Measurements from ENCODE around the gene DNAH10. TPM values are rescaled to one million over a fixed set of nuclear protein-coding genes. Genes with fewer than 3 reads are reported as not detected.

DNAH10 gene
- polyA plus RNA-seq, 2 of the 4 experiments (the other 2 are of a cell fraction), result 0.14 to 0.39 TPM

GRCh38 chr12:123717350-123717749 lies 44.8 kb upstream of the DNAH10 start:
- DNase-seq (ENCODE audit: low read depth in 1 of 2, low spot score in 1 of 2) (no peak), FAIRE-seq (no peak), ATAC-seq (no peak)
- Histone ChIP-seq H3K4me2 (no peak overlapping the region), H3K9me3 (no peaks in the 10 kb centered on the region), H3K27ac (no peak overlapping the region), H3K4me3 (no peak overlapping the region), H3K4me1 (peaks cover 10% of the 10 kb centered on the region; the same call in 1 of the 3 replicates)
- POLR2A ChIA-PET, result no interaction called here
- 94% methylated on average over 3 of the region's 3 CpGs for WGBS (ENCODE audit: missing lambda C conversion rate)
- TF ChIP-seq PHF8 (IDR thresholded peaks at IDR 0.05; ENCODE audit: borderline replicate concordance, low read depth), result no peak
- no peak for TF ChIP-seq CHD4 (IDR thresholded peaks at IDR 0.05; ENCODE audit: borderline replicate concordance)
- no peak for TF ChIP-seq TFCP2L1 (CRISPR knock-in tag; IDR thresholded peaks at IDR 0.05)
- TF ChIP-seq POLR2A (IDR thresholded peaks at IDR 0.05; ENCODE audit: low read length), result no peak
- TF ChIP-seq CEBPB (IDR thresholded peaks at IDR 0.05), result no peak
- no peak for TF ChIP-seq GATA3 (IDR thresholded peaks at IDR 0.05; ENCODE audit: borderline replicate concordance)
- TF ChIP-seq REST (IDR thresholded peaks at IDR 0.05), result no peak
- no peak for TF ChIP-seq ZSCAN20 (CRISPR knock-in tag; IDR thresholded peaks at IDR 0.05)
- no peak for TF ChIP-seq ATOH8 (CRISPR knock-in tag; IDR thresholded peaks at IDR 0.05; ENCODE audit: low read depth)
- no peak for TF ChIP-seq HES2 (IDR thresholded peaks at IDR 0.05)
- CTCF ChIA-PET, result no interaction called here

GRCh38 chr12:123720141-123720814 lies 41.8 kb upstream of the DNAH10 start:
- ATAC-seq (no peak), DNase-seq (ENCODE audit: low read depth in 1 of 2, low spot score in 1 of 2) (no peak), FAIRE-seq (no peak)
- Histone ChIP-seq H3K9me3 (no peaks in the 10 kb centered on the region), H3K4me1 (no peaks in the 10 kb centered on the region), H3K4me2 (no peak overlapping the region), H3K4me3 (no peak overlapping the region), H3K27ac (no peak overlapping the region)
- CTCF ChIA-PET, result interaction anchor here (0.6 kb wide), 1 partner anchor 283 kb away, joined by 3 read pairs; no protein-coding TSS in a partner anchor
- TF ChIP-seq BCL3 (IDR thresholded peaks at IDR 0.05) (no peak), HEYL (CRISPR knock-in tag; IDR thresholded peaks at IDR 0.05) (no peak), CHD4 (IDR thresholded peaks at IDR 0.05; ENCODE audit: borderline replicate concordance) (no peak)
- 95% methylated on average over 5 of the region's 5 CpGs for WGBS (ENCODE audit: missing lambda C conversion rate)
- POLR2A ChIA-PET, result no interaction called here

GRCh38 chr12:123721245-123721644 lies 40.9 kb upstream of the DNAH10 start:
- no peak overlapping the region for H3K27ac ChIP-seq
- no peak for DNase-seq (ENCODE audit: low read depth in 1 of 2, low spot score in 1 of 2)
- FAIRE-seq, result no peak
- no peaks in the 10 kb centered on the region for H3K4me1 ChIP-seq
- no peak for ATAC-seq
- TF ChIP-seq TP53 (CRISPR knock-in tag; IDR thresholded peaks at IDR 0.05), result no peak
- H3K4me3 ChIP-seq, result no peak overlapping the region
- H3K4me2 ChIP-seq, result no peak overlapping the region
- ChIA-PET POLR2A (no interaction called here), CTCF (no interaction called here)
- H3K9me3 ChIP-seq, result no peaks in the 10 kb centered on the region
- WGBS (ENCODE audit: missing lambda C conversion rate), result 100% methylated on average over 2 of the region's 2 CpGs

GRCh38 chr12:123723011-123723410 lies 39.1 kb upstream of the DNAH10 start:
- Histone ChIP-seq H3K4me2 (no peak overlapping the region), H3K4me3 (no peak overlapping the region), H3K9me3 (no peaks in the 10 kb centered on the region), H3K27ac (no peak overlapping the region), H3K4me1 (no peaks in the 10 kb centered on the region)
- FAIRE-seq, result no peak
- CTCF ChIA-PET, result interaction anchor here (1.6 kb wide), 1 partner anchor 16 kb away, joined by 3 read pairs; no protein-coding TSS in a partner anchor
- ATAC-seq, result no peak
- POLR2A ChIA-PET, result no interaction called here
- DNase-seq (ENCODE audit: low read depth in 1 of 2, low spot score in 1 of 2), result no peak
- WGBS (ENCODE audit: missing lambda C conversion rate), result 93% methylated on average over 8 of the region's 8 CpGs
- TF ChIP-seq EHF (CRISPR knock-in tag; IDR thresholded peaks at IDR 0.05), result no peak
- TF ChIP-seq NR3C1 (IDR thresholded peaks at IDR 0.05), result no peak
- TF ChIP-seq HOXB13 (CRISPR knock-in tag; IDR thresholded peaks at IDR 0.05; ENCODE audit: low read depth), result no peak
- no peak for TF ChIP-seq ELK1 (IDR thresholded peaks at IDR 0.05; ENCODE audit: low read depth, low read length)
- TF ChIP-seq HOXB5 (CRISPR knock-in tag; IDR thresholded peaks at IDR 0.05), result no peak
- no peak for TF ChIP-seq MYC (IDR thresholded peaks at IDR 0.05; ENCODE audit: borderline replicate concordance, low read length)
- no peak for TF ChIP-seq REST (IDR thresholded peaks at IDR 0.05)
- no peak for TF ChIP-seq CHD4 (IDR thresholded peaks at IDR 0.05; ENCODE audit: borderline replicate concordance)
